ENCODE measurements around the gene LRRFIP1.

DNA sequence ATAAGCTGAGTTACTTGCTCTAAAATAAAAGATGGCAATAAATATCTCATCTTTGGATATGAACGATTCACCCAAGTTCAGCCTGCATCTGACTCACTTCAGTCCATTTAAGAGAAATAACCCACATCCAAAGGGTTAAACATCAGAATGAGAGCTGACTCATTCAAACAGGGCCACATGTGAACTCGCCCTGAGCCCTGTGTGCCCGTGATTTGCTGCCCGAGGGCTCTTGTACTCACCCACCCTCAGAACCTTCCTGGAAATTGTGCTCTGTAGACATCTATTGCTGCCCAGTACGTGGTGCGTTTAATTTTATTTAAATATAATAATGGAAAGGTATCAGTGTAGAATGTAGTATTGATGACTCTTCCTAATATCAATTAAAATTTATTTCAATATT lies 104.3 kb downstream of the LRRFIP1 start:
- TF ChIP-seq, protein P1, sequence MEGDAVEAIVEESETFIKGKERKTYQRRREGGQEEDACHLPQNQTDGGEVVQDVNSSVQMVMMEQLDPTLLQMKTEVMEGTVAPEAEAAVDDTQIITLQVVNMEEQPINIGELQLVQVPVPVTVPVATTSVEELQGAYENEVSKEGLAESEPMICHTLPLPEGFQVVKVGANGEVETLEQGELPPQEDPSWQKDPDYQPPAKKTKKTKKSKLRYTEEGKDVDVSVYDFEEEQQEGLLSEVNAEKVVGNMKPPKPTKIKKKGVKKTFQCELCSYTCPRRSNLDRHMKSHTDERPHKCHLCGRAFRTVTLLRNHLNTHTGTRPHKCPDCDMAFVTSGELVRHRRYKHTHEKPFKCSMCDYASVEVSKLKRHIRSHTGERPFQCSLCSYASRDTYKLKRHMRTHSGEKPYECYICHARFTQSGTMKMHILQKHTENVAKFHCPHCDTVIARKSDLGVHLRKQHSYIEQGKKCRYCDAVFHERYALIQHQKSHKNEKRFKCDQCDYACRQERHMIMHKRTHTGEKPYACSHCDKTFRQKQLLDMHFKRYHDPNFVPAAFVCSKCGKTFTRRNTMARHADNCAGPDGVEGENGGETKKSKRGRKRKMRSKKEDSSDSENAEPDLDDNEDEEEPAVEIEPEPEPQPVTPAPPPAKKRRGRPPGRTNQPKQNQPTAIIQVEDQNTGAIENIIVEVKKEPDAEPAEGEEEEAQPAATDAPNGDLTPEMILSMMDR (IDR thresholded peaks at IDR 0.05 in 2 of 3, conservative IDR thresholded peaks at IDR 0.05 in 1 of 3; ENCODE audit: insufficient read depth in 2 of 3, low read depth in 1 of 3, low read length in 3 of 3): no peak
- no peak for TF ChIP-seq POLR3A (IDR thresholded peaks at IDR 0.05; ENCODE audit: borderline replicate concordance, extremely low read depth, insufficient read depth, insufficient read length)
- no peak for TF ChIP-seq POLR2A (conservative IDR thresholded peaks at IDR 0.05)
- no peak for TF ChIP-seq ZNF124 (CRISPR knock-in tag; IDR thresholded peaks at IDR 0.05)
- TF ChIP-seq ZNF134 (CRISPR knock-in tag; conservative IDR thresholded peaks at IDR 0.05): no peak
- no peak for TF ChIP-seq TARDBP (IDR thresholded peaks at IDR 0.05)
- no peak for TF ChIP-seq KAT8 (IDR thresholded peaks at IDR 0.05; ENCODE audit: low read depth)
- no peak for TF ChIP-seq ZNF133 (CRISPR knock-in tag; IDR thresholded peaks at IDR 0.05)
- no peak for TF ChIP-seq NR1H2 (CRISPR knock-in tag; IDR thresholded peaks at IDR 0.05)
- TF ChIP-seq, protein P2, sequence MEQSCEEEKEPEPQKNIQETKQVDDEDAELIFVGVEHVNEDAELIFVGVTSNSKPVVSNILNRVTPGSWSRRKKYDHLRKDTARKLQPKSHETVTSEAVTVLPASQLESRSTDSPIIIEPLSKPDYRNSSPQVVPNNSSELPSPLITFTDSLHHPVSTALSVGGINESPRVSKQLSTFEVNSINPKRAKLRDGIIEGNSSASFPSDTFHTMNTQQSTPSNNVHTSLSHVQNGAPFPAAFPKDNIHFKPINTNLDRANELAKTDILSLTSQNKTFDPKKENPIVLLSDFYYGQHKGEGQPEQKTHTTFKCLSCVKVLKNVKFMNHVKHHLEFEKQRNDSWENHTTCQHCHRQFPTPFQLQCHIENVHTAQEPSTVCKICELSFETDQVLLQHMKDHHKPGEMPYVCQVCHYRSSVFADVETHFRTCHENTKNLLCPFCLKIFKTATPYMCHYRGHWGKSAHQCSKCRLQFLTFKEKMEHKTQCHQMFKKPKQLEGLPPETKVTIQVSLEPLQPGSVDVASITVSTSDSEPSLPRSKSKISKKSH (CRISPR knock-in tag; IDR thresholded peaks at IDR 0.05): no peak
- TF ChIP-seq, protein P3, sequence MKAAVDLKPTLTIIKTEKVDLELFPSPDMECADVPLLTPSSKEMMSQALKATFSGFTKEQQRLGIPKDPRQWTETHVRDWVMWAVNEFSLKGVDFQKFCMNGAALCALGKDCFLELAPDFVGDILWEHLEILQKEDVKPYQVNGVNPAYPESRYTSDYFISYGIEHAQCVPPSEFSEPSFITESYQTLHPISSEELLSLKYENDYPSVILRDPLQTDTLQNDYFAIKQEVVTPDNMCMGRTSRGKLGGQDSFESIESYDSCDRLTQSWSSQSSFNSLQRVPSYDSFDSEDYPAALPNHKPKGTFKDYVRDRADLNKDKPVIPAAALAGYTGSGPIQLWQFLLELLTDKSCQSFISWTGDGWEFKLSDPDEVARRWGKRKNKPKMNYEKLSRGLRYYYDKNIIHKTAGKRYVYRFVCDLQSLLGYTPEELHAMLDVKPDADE (conservative IDR thresholded peaks at IDR 0.05; ENCODE audit: control insufficient read depth, low read depth, low read length): no peak
- no peak for TF ChIP-seq POLR2AphosphoS5 (IDR thresholded peaks at IDR 0.05; ENCODE audit: control insufficient read depth, insufficient read depth, low read depth, low read length)
- TF ChIP-seq, protein P4, sequence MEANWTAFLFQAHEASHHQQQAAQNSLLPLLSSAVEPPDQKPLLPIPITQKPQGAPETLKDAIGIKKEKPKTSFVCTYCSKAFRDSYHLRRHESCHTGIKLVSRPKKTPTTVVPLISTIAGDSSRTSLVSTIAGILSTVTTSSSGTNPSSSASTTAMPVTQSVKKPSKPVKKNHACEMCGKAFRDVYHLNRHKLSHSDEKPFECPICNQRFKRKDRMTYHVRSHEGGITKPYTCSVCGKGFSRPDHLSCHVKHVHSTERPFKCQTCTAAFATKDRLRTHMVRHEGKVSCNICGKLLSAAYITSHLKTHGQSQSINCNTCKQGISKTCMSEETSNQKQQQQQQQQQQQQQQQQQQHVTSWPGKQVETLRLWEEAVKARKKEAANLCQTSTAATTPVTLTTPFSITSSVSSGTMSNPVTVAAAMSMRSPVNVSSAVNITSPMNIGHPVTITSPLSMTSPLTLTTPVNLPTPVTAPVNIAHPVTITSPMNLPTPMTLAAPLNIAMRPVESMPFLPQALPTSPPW (CRISPR knock-in tag; IDR thresholded peaks at IDR 0.05): no peak

Measured in K562 (cell line).